Neuron (in vitro differentiated cells): ENCODE results near the gene MEPE.

Experiments used
- H2AFZ ChIP-seq: one replicate; pipeline ENCODE4 v1.6.1; 2013; ENCODE audit warnings: low read depth, mild to moderate bottlenecking, inconsistent platforms, low read length, moderate library complexity
- H3K27me3 ChIP-seq: one replicate; pipeline ENCODE4 v1.6.1; 2013; ENCODE audit warnings: low read length; ENCODE audit not compliant: insufficient read depth
- H3K36me3 ChIP-seq: one replicate; pipeline ENCODE4 v1.6.1; 2013; ENCODE audit warnings: low read length; ENCODE audit not compliant: insufficient read depth
- H3K4me1 ChIP-seq: one replicate; pipeline ENCODE4 v1.6.1; 2013; ENCODE audit warnings: low read length; ENCODE audit not compliant: insufficient read depth
- H3K4me3 ChIP-seq: 2 replicates; pipeline ENCODE4 v1.5.1; 2013; ENCODE audit warnings: mild to moderate bottlenecking, low read length, moderate library complexity
- H3K9me3 ChIP-seq: one replicate; pipeline ENCODE4 v1.6.1; 2013; ENCODE audit warnings: low read length

Gene MEPE

GRCh38 chr4:87823724-87824123 is 9.0 kb upstream of the MEPE start:
- no peaks in the 10 kb centered on the region for H3K27me3 ChIP-seq
- no peak overlapping the region for H3K4me3 ChIP-seq
- H3K36me3 ChIP-seq = no peaks in the 10 kb centered on the region
- no peak overlapping the region for H2AFZ ChIP-seq
- no peaks in the 10 kb centered on the region for H3K9me3 ChIP-seq
- peaks cover 11% of the 10 kb centered on the region for H3K4me1 ChIP-seq

DNA sequence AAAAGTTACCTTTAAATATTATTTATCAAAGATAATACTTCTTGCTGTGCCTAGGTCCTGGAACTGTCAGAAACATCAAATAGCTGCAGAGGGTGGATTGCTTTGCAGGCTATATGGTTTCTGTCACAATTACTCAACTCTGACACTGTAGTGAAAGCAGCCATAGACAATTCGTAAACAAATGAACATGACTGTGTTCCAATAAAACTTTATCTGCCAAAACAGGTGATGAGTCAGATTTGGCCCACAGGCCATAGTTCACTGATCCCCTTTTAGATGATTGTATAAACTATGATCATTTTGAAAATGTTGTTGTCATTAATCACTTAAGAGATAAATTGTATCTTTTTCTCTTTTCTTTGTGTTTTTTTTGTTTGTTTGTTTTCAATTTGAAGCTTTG is 8.4 kb upstream of the MEPE start:
- H3K27me3 ChIP-seq = no peaks in the 10 kb centered on the region
- peaks cover 7% of the 10 kb centered on the region for H3K4me1 ChIP-seq
- H2AFZ ChIP-seq = no peak overlapping the region
- H3K9me3 ChIP-seq = no peaks in the 10 kb centered on the region
- no peaks in the 10 kb centered on the region for H3K36me3 ChIP-seq
- no peak overlapping the region for H3K4me3 ChIP-seq

- Histone ChIP-seq H3K27me3 (no peaks in the 10 kb centered on the region), H3K9me3 (no peaks in the 10 kb centered on the region), H3K4me3 (no peak overlapping the region), H3K4me1 (no peaks in the 10 kb centered on the region), H3K36me3 (no peaks in the 10 kb centered on the region), H2AFZ (no peak overlapping the region)
Measured at GRCh38 chr4:87834401-87834800, 1.6 kb downstream of the MEPE start.

- Histone ChIP-seq H3K27me3 (no peaks in the 10 kb centered on the region), H3K4me1 (no peaks in the 10 kb centered on the region), H3K4me3 (no peak overlapping the region), H3K9me3 (no peaks in the 10 kb centered on the region), H3K36me3 (no peaks in the 10 kb centered on the region), H2AFZ (no peak overlapping the region)
Measured at GRCh38 chr4:87835197-87835596, 2.4 kb downstream of the MEPE start.

DNA sequence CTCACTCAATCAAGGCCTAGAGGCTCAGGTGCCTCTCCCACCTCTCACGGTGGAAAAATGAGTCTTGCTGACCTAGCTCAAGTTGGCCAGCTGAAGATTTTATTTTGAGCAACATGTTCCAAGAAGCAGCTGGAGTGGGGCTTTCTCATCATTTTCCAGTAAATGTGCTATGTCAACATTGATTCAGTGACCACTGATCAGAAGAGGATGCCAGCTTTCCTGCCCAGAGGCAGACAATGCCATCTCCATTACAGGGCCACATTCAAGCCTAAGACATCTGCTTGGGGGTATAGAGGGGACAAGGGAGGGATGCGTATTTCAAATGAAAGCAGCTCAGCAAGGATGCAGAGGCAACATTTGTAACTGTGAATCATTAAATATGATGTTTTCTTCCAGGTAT is 3.0 kb downstream of the MEPE start:
- Histone ChIP-seq H3K36me3 (no peaks in the 10 kb centered on the region), H3K4me3 (no peak overlapping the region), H3K4me1 (no peaks in the 10 kb centered on the region), H2AFZ (no peak overlapping the region), H3K9me3 (no peaks in the 10 kb centered on the region), H3K27me3 (no peaks in the 10 kb centered on the region)

- no peaks in the 10 kb centered on the region for H3K36me3 ChIP-seq
Measured at GRCh38 chr4:87838205-87838604, 5.4 kb downstream of the MEPE start.

DNA sequence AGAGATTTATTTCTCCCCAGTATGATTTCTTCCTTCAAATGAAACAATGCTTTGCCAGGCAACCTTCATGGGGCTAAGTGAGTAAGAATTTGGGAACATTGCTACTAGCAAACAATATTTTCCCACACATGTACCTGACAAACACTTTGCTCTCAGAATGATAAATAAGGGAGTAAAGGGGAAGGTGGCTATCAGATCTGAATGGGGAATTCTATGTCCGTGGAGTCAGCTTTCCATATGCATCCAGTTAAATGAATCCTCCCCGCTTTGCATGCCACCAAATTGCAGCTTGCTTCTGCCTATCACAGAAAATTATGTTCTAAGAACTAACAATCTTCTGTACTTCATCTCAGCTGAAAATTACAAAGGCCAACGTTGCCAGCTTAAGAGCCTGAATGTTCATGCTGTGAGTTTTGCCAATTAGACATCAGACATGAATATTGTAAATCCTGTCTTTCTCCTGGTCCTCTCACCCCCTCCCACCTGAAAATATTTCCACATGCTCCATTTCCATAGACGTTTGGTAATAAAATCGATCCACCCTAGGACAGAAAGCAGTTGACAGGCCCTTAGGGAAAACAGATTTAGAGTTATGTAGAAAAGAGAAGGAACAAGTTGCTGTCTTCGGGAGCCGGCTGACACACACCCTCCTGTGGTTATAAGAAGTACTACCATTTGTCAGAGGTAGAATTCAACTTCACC is 6.3 kb downstream of the MEPE start:
- Histone ChIP-seq H2AFZ (peak overlapping the region; percentile 46), H3K4me3 (no peak overlapping the region), H3K4me1 (no peaks in the 10 kb centered on the region), H3K9me3 (no peaks in the 10 kb centered on the region), H3K36me3 (no peaks in the 10 kb centered on the region), H3K27me3 (no peaks in the 10 kb centered on the region)

More at GRCh38 chr4:87838205-87838604, 5.4 kb downstream of the MEPE start:
- no peaks in the 10 kb centered on the region for H3K27me3 ChIP-seq
- no peak overlapping the region for H3K4me3 ChIP-seq
- no peak overlapping the region for H2AFZ ChIP-seq
- no peaks in the 10 kb centered on the region for H3K9me3 ChIP-seq
- H3K4me1 ChIP-seq = no peaks in the 10 kb centered on the region

DNA sequence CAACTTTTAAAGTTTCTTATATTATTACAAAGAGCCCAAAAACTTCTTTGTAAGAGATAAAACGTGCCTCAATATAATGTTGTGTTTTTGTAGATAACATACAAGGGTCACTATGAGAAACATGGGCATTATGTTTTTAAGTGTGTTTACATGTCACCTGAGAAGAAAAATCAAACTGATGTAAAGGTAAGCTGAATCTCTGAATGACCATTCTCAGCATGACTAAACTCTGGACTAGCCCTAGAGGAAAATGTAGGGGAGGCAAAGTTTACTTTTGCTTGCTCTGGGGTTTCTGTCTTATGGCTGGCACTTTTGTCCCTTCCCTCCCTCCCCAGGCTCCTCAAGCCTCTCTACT is 6.8 kb downstream of the MEPE start:
- Histone ChIP-seq H3K4me1 (no peaks in the 10 kb centered on the region), H3K27me3 (no peaks in the 10 kb centered on the region), H3K9me3 (no peaks in the 10 kb centered on the region), H3K36me3 (no peaks in the 10 kb centered on the region), H3K4me3 (no peak overlapping the region), H2AFZ (no peak overlapping the region)

DNA sequence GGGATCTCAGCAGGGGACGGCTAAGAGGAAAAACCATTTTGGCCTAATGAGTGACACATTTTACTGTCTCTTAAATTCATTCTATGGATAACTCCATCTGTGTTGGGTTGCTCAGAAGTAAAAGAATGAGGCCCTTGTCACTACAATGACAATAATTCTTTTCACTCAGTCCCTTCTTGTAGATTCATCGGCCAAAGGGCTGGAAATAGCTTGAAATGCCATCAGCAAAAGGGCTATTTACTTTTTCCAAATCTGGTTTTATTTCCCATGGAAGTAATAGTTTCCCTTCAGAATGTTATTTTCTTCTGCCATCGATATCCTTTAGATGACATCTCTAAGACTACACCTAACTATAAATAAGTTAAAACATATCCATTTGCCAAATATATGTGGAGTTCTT is 7.4 kb downstream of the MEPE start:
- Histone ChIP-seq H3K36me3 (no peaks in the 10 kb centered on the region), H2AFZ (no peak overlapping the region), H3K4me3 (no peak overlapping the region)

DNA sequence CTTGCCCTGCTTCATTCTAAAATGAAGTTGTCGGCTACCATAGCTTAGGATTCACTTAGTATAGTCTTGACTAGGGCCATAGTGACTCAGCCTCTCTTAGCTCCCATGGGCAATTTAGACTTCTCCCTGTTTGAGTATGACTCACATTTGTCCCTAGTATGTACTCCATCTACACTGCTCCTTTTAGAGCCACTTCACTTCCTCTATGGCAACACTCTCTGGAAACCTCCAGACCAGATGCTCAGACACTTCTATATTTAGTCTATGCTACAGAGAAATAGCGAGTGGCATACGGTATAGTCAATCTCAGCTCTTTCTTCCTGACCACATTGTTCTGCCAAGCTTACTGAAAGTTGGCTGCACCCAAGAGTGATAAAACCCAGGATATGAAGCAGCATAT is 11.2 kb downstream of the MEPE start:
- no peak overlapping the region for H2AFZ ChIP-seq
- no peaks in the 10 kb centered on the region for H3K36me3 ChIP-seq
- peaks cover 3% of the 10 kb centered on the region for H3K4me1 ChIP-seq
- no peaks in the 10 kb centered on the region for H3K27me3 ChIP-seq
- no peaks in the 10 kb centered on the region for H3K9me3 ChIP-seq
- H3K4me3 ChIP-seq = no peak overlapping the region

More for the DNA sequence above, 7.4 kb downstream of the MEPE start:
- Histone ChIP-seq H3K9me3 (no peaks in the 10 kb centered on the region), H3K4me1 (no peaks in the 10 kb centered on the region), H3K27me3 (no peaks in the 10 kb centered on the region)

GRCh38 chr4:87844452-87844851 is 11.7 kb downstream of the MEPE start:
- Histone ChIP-seq H3K36me3 (no peaks in the 10 kb centered on the region), H3K9me3 (no peaks in the 10 kb centered on the region), H3K4me1 (peaks cover 3% of the 10 kb centered on the region), H3K27me3 (no peaks in the 10 kb centered on the region), H2AFZ (no peak overlapping the region), H3K4me3 (no peak overlapping the region)

- Histone ChIP-seq H3K36me3 (no peaks in the 10 kb centered on the region), H3K27me3 (no peaks in the 10 kb centered on the region), H3K4me1 (peaks cover 3% of the 10 kb centered on the region), H3K9me3 (no peaks in the 10 kb centered on the region), H2AFZ (no peak overlapping the region), H3K4me3 (no peak overlapping the region)
Measured at GRCh38 chr4:87846226-87846625, 13.5 kb downstream of the MEPE start.

DNA sequence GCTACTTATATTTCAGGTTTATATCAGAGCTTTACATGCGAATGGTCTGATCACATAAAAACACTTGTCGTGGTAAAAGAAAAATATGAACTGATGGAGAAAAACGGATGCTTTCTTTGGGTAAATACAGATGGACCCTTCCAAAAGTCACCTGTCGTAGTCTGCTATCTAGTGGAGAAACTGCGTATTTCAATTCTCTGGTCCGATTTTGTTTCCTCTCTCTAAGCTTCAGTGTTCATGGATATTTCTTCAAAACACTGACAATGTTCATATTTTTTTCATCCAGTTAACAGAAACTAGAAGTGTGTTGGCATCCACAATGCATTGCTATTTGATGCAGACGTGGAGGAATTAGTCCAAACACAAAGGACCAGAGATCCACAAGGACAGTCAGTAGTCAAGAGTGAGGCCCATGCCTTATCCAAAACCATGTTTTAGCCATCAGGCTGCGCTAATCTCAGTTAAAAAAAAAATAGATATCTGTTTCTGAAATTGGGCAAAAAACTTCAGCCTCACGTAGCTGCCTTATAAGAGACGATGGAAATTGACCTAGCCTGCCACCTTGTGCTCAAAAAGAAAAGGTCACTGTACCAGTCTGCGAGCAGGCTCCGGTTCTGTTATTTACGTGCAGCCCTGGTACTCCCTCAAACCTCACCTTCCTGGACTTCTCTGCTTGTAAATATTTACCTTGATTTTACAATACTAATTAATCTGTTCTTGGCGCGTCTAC is 16.0 kb downstream of the MEPE start:
- Histone ChIP-seq H3K27me3 (no peaks in the 10 kb centered on the region), H3K36me3 (no peaks in the 10 kb centered on the region), H3K4me3 (peak overlapping the region; percentile 31), H2AFZ (peak overlapping the region; percentile 52), H3K9me3 (no peaks in the 10 kb centered on the region), H3K4me1 (peaks cover 3% of the 10 kb centered on the region)

GRCh38 chr4:87849612-87850011 is 16.8 kb downstream of the MEPE start:
- H3K4me1 ChIP-seq = peaks cover 3% of the 10 kb centered on the region
- no peak overlapping the region for H2AFZ ChIP-seq
- no peaks in the 10 kb centered on the region for H3K27me3 ChIP-seq
- no peaks in the 10 kb centered on the region for H3K36me3 ChIP-seq
- no peaks in the 10 kb centered on the region for H3K9me3 ChIP-seq
- no peak overlapping the region for H3K4me3 ChIP-seq
